Small intestine (tissue), 7 donors: ENCODE data around the gene FNBP1L. TPM values are rescaled to one million over a fixed set of nuclear protein-coding genes. Genes with fewer than 3 reads are reported as not detected.

Experiments
- DNase-seq, 2 donors: peaks; one replicate each; pipeline versions ENCODE4 v3.0.0 to v3.0.0-alpha.2; 2013
- FAIRE-seq: peaks from 2 replicates; lab custom pipeline; 2012; peaks lifted over from hg19 to GRCh38; lab: Jason Lieb, UNC
- H3K27ac ChIP-seq, 3 donors: one replicate each; pipeline ENCODE4 v1.5.1; 2013; ENCODE audit warnings: low read length in 2 of 3, mild to moderate bottlenecking in 2 of 3, control low read depth in 1 of 3, inconsistent platforms in 1 of 3, low read depth in 1 of 3, moderate library complexity in 1 of 3
- H3K27me3 ChIP-seq, 3 donors: one replicate each; pipeline ENCODE4 v1.6.1; 2013; ENCODE audit warnings: low read length in 3 of 3, inconsistent platforms in 1 of 3; ENCODE audit not compliant: control insufficient read depth in 3 of 3, insufficient read depth in 3 of 3
- H3K36me3 ChIP-seq, 3 donors: one replicate each; pipeline ENCODE4 v1.6.1; 2013; ENCODE audit warnings: low read length in 3 of 3, inconsistent platforms in 1 of 3, low read depth in 1 of 3, mild to moderate bottlenecking in 1 of 3, moderate library complexity in 1 of 3; ENCODE audit not compliant: control insufficient read depth in 3 of 3, insufficient read depth in 2 of 3
- H3K4me1 ChIP-seq, 3 donors: one replicate each; pipeline ENCODE4 v1.6.1; 2013; ENCODE audit warnings: low read length in 2 of 3, inconsistent platforms in 1 of 3, low read depth in 1 of 3, mild to moderate bottlenecking in 1 of 3, moderate library complexity in 1 of 3; ENCODE audit not compliant: control insufficient read depth in 3 of 3, insufficient read depth in 2 of 3
- H3K4me3 ChIP-seq, 3 donors: one replicate each; pipeline ENCODE4 v1.5.1; 2013; ENCODE audit warnings: low read length in 3 of 3, control low read depth in 1 of 3, inconsistent platforms in 1 of 3, low read depth in 1 of 3, mild to moderate bottlenecking in 1 of 3, moderate library complexity in 1 of 3
- H3K9me3 ChIP-seq, 2 donors: one replicate each; pipeline ENCODE4 v1.6.1; 2013; ENCODE audit warnings: low read depth in 1 of 2, low read length in 1 of 2; ENCODE audit not compliant: control insufficient read depth in 2 of 2, insufficient read depth in 1 of 2
- WGBS, 3 donors: extraction: QIAGEN DNeasy Blood & Tissue Kit; methylation state at CpG; one replicate each; pipeline ENCODE4 v1.1.7; 2013; 5-methylcytosine and 5-hydroxymethylcytosine counted together
- polyA plus RNA-seq, 4 donors: library from polyadenylated mRNA; stranded (reverse) in 3 of 4; unstranded in 1 of 4; fragments of 200-250 nt in 3 of 4; fragments of 120-200 nt in 1 of 4; gene quantifications; one replicate each; pipeline versions ENCODE4 v1.2.1 to v1.2.3, GENCODE V29; 2013
- donor health status: healthy with polysubstance abuse.
- donor health status: control.
- donor health status: control.
- donor health status: Bipolar disorder and iron deficiency.
- donor health status: healthy.

Gene FNBP1L
- polyA plus RNA-seq, 4 donors: 19.7 to 68.0 (median 34.9) TPM

GRCh38 chr1:93578911-93579825, 131.2 kb downstream of the FNBP1L start:
- peak overlapping the region; percentile 6 to 82 (median 69) for H3K27ac ChIP-seq
- DNase-seq: peak; percentile 56 to 59
- H3K4me1 ChIP-seq: peaks cover 4 to 51% (median 9%) of the 10 kb centered on the region in 3 donors
- peak overlapping the region in 1 of 3 donors; percentile 12 for H3K4me3 ChIP-seq
- no peaks in the 10 kb centered on the region for H3K27me3 ChIP-seq
- H3K36me3 ChIP-seq: peaks cover 0 to 71% (median 14%) of the 10 kb centered on the region in 3 donors
- WGBS, 3 donors: 60 to 72% (median 70%) methylated on average over 11 of the region's 11 CpGs
- no peaks in the 10 kb centered on the region for H3K9me3 ChIP-seq
- FAIRE-seq: no peak

- Histone ChIP-seq H3K4me3 (no peak overlapping the region), H3K4me1 (peaks cover 4 to 58% (median 9%) of the 10 kb centered on the region in 3 donors), H3K27me3 (no peaks in the 10 kb centered on the region), H3K36me3 (peaks cover 0 to 64% (median 8%) of the 10 kb centered on the region in 3 donors), H3K27ac (peak overlapping the region in 2 of 3 donors; percentile 69 to 82), H3K9me3 (no peaks in the 10 kb centered on the region)
- DNase-seq: peak; percentile 50 to 61
- WGBS, 3 donors: 15 to 63% (median 40%) methylated on average over 5 of the region's 5 CpGs
- FAIRE-seq: no peak
Observed at GRCh38 chr1:93579891-93580290, 132.0 kb downstream of the FNBP1L start.

- H3K4me1 ChIP-seq: peaks cover 4 to 76% (median 9%) of the 10 kb centered on the region in 3 donors
- H3K9me3 ChIP-seq: no peaks in the 10 kb centered on the region
- DNase-seq (peak; percentile 86 to 87), FAIRE-seq (no peak)
- 25 to 67% (median 46%) methylated on average over 23 of the region's 23 CpGs for WGBS, 3 donors
- H3K4me3 ChIP-seq: peak overlapping the region in 2 of 3 donors; percentile 19 to 63
- H3K27me3 ChIP-seq: no peaks in the 10 kb centered on the region
- H3K36me3 ChIP-seq: peaks cover 0 to 48% (median 4%) of the 10 kb centered on the region in 3 donors
- peak overlapping the region; percentile 69 to 90 (median 82) for H3K27ac ChIP-seq
Observed at GRCh38 chr1:93581917-93582850, 134.3 kb downstream of the FNBP1L start.

GRCh38 chr1:93584261-93585003, 136.5 kb downstream of the FNBP1L start:
- no peaks in the 10 kb centered on the region for H3K27me3 ChIP-seq
- peaks cover under 1 to 66% (median 6%) of the 10 kb centered on the region in 3 donors for H3K4me1 ChIP-seq
- H3K36me3 ChIP-seq: peaks cover 0 to 51% (median 0%) of the 10 kb centered on the region in 3 donors
- 20 to 56% (median 32%) methylated on average over 9 of the region's 9 CpGs for WGBS, 3 donors
- peak; percentile 30 to 44 for DNase-seq
- no peak for FAIRE-seq
- H3K27ac ChIP-seq: peak overlapping the region; percentile 75 to 97 (median 85)
- no peaks in the 10 kb centered on the region for H3K9me3 ChIP-seq
- peak overlapping the region; percentile 9 to 63 (median 33) for H3K4me3 ChIP-seq

GRCh38 chr1:93585059-93585966, 137.4 kb downstream of the FNBP1L start:
- Histone ChIP-seq H3K4me3 (peak overlapping the region in 2 of 3 donors; percentile 17 to 63), H3K36me3 (peaks cover 0 to 45% (median 0%) of the 10 kb centered on the region in 3 donors), H3K4me1 (peaks cover 0 to 57% (median 2%) of the 10 kb centered on the region in 3 donors), H3K27me3 (no peaks in the 10 kb centered on the region), H3K27ac (peak overlapping the region; percentile 75 to 97 (median 85)), H3K9me3 (no peaks in the 10 kb centered on the region)
- DNase-seq: peak; percentile 94 to 99
- FAIRE-seq: no peak
- WGBS, 3 donors: 11 to 62% (median 38%) methylated on average over 13 of the region's 13 CpGs

GRCh38 chr1:93587354-93587753, 139.4 kb downstream of the FNBP1L start:
- no peak for DNase-seq
- no peak for FAIRE-seq
- WGBS, 3 donors: 80 to 92% (median 87%) methylated on average over 5 of the region's 5 CpGs
- H3K36me3 ChIP-seq: peaks cover 0 to 35% (median 0%) of the 10 kb centered on the region in 3 donors
- peaks cover 0 to 55% (median 3%) of the 10 kb centered on the region in 3 donors for H3K4me1 ChIP-seq
- no peaks in the 10 kb centered on the region for H3K27me3 ChIP-seq
- H3K9me3 ChIP-seq: no peaks in the 10 kb centered on the region
- no peak overlapping the region for H3K27ac ChIP-seq
- H3K4me3 ChIP-seq: no peak overlapping the region

GRCh38 chr1:93588206-93588605, 140.3 kb downstream of the FNBP1L start:
- H3K27ac ChIP-seq: no peak overlapping the region
- FAIRE-seq: no peak
- H3K9me3 ChIP-seq: no peaks in the 10 kb centered on the region
- H3K4me1 ChIP-seq: peaks cover 0 to 51% (median 3%) of the 10 kb centered on the region in 3 donors
- no peaks in the 10 kb centered on the region for H3K27me3 ChIP-seq
- no peak overlapping the region for H3K4me3 ChIP-seq
- H3K36me3 ChIP-seq: peaks cover 0 to 29% (median 0%) of the 10 kb centered on the region in 3 donors
- DNase-seq: no peak
- 67 to 79% (median 78%) methylated on average over 6 of the region's 6 CpGs for WGBS, 3 donors
